ENCODE measurements around the gene CYRIA.

CYRIA gene

GRCh38 chr2:16684676-16685339 lies 19.2 kb upstream of the CYRIA start:
- H4K20me1 ChIP-seq (ENCODE audit: insufficient read depth, low read length, poor library complexity, severe bottlenecking), result no peaks in the 10 kb centered on the region
- no peak overlapping the region for H3K9ac ChIP-seq (ENCODE audit: low read depth, low read length, poor library complexity, severe bottlenecking)
- no peak overlapping the region for H2AFZ ChIP-seq (ENCODE audit: low read length)
- H3K27me3 ChIP-seq (ENCODE audit: insufficient read depth, low read length, poor library complexity, severe bottlenecking), result no peaks in the 10 kb centered on the region
- no peaks in the 10 kb centered on the region for H3K36me3 ChIP-seq (ENCODE audit: insufficient read depth, low read length)
- no peak overlapping the region for H3K4me3 ChIP-seq (ENCODE audit: low read length, poor library complexity, severe bottlenecking)
- TF ChIP-seq EZH2phosphoT487 (IDR thresholded peaks at IDR 0.05; ENCODE audit: borderline replicate concordance), result no peak
- TF ChIP-seq, protein P1, sequence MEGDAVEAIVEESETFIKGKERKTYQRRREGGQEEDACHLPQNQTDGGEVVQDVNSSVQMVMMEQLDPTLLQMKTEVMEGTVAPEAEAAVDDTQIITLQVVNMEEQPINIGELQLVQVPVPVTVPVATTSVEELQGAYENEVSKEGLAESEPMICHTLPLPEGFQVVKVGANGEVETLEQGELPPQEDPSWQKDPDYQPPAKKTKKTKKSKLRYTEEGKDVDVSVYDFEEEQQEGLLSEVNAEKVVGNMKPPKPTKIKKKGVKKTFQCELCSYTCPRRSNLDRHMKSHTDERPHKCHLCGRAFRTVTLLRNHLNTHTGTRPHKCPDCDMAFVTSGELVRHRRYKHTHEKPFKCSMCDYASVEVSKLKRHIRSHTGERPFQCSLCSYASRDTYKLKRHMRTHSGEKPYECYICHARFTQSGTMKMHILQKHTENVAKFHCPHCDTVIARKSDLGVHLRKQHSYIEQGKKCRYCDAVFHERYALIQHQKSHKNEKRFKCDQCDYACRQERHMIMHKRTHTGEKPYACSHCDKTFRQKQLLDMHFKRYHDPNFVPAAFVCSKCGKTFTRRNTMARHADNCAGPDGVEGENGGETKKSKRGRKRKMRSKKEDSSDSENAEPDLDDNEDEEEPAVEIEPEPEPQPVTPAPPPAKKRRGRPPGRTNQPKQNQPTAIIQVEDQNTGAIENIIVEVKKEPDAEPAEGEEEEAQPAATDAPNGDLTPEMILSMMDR (conservative IDR thresholded peaks at IDR 0.05; ENCODE audit: low read length), result no peak
- H3K79me2 ChIP-seq (ENCODE audit: insufficient read depth, low read length), result no peaks in the 10 kb centered on the region
- no peaks in the 10 kb centered on the region for H3K9me3 ChIP-seq (ENCODE audit: insufficient read depth, low read depth, low read length)
- H3F3A ChIP-seq (ENCODE audit: low read depth), result no peaks in the 10 kb centered on the region
- H3K9me2 ChIP-seq (replicated peaks; ENCODE audit: low read depth, low read length), result no peaks in the 10 kb centered on the region
- H3K4me1 ChIP-seq (ENCODE audit: insufficient read depth, low read length, poor library complexity, severe bottlenecking), result no peaks in the 10 kb centered on the region
- no peak overlapping the region for H3K4me2 ChIP-seq (ENCODE audit: low read depth, low read length, poor library complexity, severe bottlenecking)

DNA sequence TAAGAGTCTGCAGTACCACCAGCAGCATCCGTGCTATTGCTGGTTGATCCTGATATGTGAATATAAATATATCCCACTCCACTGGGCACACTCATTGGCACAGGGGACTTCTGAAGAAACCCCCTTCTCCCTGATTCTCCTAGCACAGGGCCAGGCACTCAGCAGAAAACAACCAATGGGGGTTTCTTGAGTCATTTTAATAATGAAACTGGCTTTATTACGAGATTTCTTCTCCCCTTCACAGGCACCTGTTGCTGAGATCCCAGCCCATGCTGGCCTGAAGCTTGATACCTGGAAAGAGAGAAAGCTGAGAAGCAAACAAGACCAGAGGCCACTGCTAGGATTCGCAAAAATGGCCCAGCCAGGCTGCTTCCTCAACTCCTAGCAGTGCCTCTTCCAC lies 17.9 kb upstream of the CYRIA start:
- Histone ChIP-seq H3K36me3 (ENCODE audit: insufficient read depth, low read length) (no peaks in the 10 kb centered on the region), H2AFZ (ENCODE audit: low read length) (peak overlapping the region; percentile 14; the same call in 1 of the 2 replicates), H3K4me3 (ENCODE audit: low read length, poor library complexity, severe bottlenecking) (no peak overlapping the region), H3K9ac (ENCODE audit: low read depth, low read length, poor library complexity, severe bottlenecking) (no peak overlapping the region), H3K79me2 (ENCODE audit: insufficient read depth, low read length) (no peaks in the 10 kb centered on the region), H3K4me1 (ENCODE audit: insufficient read depth, low read length, poor library complexity, severe bottlenecking) (no peaks in the 10 kb centered on the region), H4K20me1 (ENCODE audit: insufficient read depth, low read length, poor library complexity, severe bottlenecking) (no peaks in the 10 kb centered on the region), H3K9me2 (replicated peaks; ENCODE audit: low read depth, low read length) (no peaks in the 10 kb centered on the region), H3K9me3 (ENCODE audit: insufficient read depth, low read depth, low read length) (no peaks in the 10 kb centered on the region), H3K4me2 (ENCODE audit: low read depth, low read length, poor library complexity, severe bottlenecking) (no peak overlapping the region), H3F3A (ENCODE audit: low read depth) (no peaks in the 10 kb centered on the region), H3K27me3 (ENCODE audit: insufficient read depth, low read length, poor library complexity, severe bottlenecking) (no peaks in the 10 kb centered on the region)
- TF ChIP-seq, protein P1 (conservative IDR thresholded peaks at IDR 0.05; ENCODE audit: low read length), result no peak
- no peak for TF ChIP-seq EZH2phosphoT487 (IDR thresholded peaks at IDR 0.05; ENCODE audit: borderline replicate concordance)

DNA sequence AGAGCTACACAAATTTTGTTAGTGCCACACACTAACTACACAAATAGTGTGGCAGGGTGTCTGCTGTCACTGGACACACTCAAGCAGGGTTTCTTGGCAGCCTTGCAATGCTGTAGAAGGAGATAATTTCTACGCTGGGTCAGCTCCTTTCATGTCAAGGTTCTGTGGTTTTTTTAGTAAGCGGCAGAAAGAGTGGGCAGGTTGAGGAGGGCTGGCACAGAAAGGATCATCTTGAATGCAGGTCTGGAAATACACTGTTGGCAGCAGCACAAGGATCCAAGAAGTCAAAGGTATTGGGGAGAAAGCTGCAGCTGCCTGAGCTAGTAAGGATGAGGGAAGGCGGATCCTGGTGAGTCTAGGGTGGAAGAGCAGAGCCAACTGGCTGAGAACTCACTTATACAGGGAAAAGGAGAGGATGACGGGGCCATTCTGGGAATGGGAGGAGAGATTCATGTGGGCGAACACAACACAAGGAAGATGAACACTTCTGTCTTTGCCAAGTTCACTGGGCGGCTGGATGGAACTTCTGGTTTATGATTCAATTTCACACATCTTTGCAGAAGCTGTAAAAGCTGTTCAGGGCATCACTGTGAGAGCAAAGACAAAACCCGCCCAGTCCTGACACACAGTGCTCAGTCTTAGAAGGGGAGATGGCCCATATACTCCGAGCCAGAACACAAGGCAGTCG lies 16.9 kb upstream of the CYRIA start:
- Histone ChIP-seq H3K9me3 (ENCODE audit: insufficient read depth, low read depth, low read length) (peaks cover 5% of the 10 kb centered on the region; the same call in 1 of the 2 replicates), H3K27me3 (ENCODE audit: insufficient read depth, low read length, poor library complexity, severe bottlenecking) (peaks cover 5% of the 10 kb centered on the region), H3K9me2 (replicated peaks; ENCODE audit: low read depth, low read length) (no peaks in the 10 kb centered on the region), H3K4me1 (ENCODE audit: insufficient read depth, low read length, poor library complexity, severe bottlenecking) (no peaks in the 10 kb centered on the region), H3K36me3 (ENCODE audit: insufficient read depth, low read length) (no peaks in the 10 kb centered on the region), H3F3A (ENCODE audit: low read depth) (no peaks in the 10 kb centered on the region), H2AFZ (ENCODE audit: low read length) (no peak overlapping the region), H4K20me1 (ENCODE audit: insufficient read depth, low read length, poor library complexity, severe bottlenecking) (no peaks in the 10 kb centered on the region), H3K79me2 (ENCODE audit: insufficient read depth, low read length) (no peaks in the 10 kb centered on the region), H3K9ac (ENCODE audit: low read depth, low read length, poor library complexity, severe bottlenecking) (no peak overlapping the region), H3K4me2 (ENCODE audit: low read depth, low read length, poor library complexity, severe bottlenecking) (no peak overlapping the region), H3K4me3 (ENCODE audit: low read length, poor library complexity, severe bottlenecking) (no peak overlapping the region)
- no peak for TF ChIP-seq EZH2phosphoT487 (IDR thresholded peaks at IDR 0.05; ENCODE audit: borderline replicate concordance)
- TF ChIP-seq, protein P1 (conservative IDR thresholded peaks at IDR 0.05; ENCODE audit: low read length), result no peak

All from Loucy (cell line).